ENCODE data around the gene STAP2. TPM values are rescaled to one million over a fixed set of nuclear protein-coding genes. Genes with fewer than 3 reads are reported as not detected.

Gene STAP2
- total RNA-seq, 1 donor = 9.9 TPM

DNA sequence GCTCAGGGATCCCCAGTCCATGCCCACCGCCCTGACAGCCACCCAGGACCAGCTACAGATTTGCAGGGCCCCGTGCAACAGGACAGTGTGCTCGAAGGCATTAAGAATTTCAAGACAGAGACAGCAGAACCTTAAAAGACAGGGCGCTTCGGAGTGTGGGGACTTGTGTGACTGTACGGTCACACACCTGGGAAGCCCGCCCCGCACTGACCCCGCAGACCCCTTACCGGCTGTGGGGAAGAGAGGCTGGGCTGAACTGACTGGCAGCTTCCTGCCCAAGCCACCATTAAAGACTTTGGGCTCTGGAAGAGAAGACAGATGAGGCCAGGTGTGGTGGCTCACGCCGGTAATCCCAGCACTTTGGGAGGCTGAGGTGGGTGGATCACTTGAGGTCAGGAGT, 14.4 kb downstream of the STAP2 start:
- H3K4me3 ChIP-seq (ENCODE audit: low read depth, low read length) = no peak overlapping the region
- no peak for DNase-seq (ENCODE audit: low read depth)
- TF ChIP-seq, protein P1, sequence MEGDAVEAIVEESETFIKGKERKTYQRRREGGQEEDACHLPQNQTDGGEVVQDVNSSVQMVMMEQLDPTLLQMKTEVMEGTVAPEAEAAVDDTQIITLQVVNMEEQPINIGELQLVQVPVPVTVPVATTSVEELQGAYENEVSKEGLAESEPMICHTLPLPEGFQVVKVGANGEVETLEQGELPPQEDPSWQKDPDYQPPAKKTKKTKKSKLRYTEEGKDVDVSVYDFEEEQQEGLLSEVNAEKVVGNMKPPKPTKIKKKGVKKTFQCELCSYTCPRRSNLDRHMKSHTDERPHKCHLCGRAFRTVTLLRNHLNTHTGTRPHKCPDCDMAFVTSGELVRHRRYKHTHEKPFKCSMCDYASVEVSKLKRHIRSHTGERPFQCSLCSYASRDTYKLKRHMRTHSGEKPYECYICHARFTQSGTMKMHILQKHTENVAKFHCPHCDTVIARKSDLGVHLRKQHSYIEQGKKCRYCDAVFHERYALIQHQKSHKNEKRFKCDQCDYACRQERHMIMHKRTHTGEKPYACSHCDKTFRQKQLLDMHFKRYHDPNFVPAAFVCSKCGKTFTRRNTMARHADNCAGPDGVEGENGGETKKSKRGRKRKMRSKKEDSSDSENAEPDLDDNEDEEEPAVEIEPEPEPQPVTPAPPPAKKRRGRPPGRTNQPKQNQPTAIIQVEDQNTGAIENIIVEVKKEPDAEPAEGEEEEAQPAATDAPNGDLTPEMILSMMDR (IDR thresholded peaks at IDR 0.05; ENCODE audit: insufficient read depth, low read depth, low read length) = no peak

DNA sequence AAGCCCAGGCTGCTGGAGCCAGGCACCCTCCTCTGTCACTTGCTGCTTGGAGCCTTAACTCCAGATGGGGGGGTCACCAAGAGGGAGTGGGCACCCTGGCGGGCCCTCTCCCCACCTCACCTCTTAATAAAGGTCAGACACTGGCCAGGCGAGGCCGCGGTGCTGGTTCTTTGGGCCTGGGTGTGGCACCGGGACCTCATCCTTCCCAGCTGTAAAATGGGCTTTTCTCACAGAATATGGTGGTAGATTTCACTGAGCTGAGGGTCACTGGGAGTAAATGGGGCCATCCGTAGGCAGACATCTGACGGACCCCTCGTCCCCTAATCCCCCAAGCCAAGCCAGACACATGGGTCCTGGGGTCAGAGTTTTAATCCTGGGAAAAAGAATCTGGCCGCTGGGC, 14.9 kb downstream of the STAP2 start:
- no peak overlapping the region for H3K4me3 ChIP-seq (ENCODE audit: low read depth, low read length)
- TF ChIP-seq, protein P1 (IDR thresholded peaks at IDR 0.05; ENCODE audit: insufficient read depth, low read depth, low read length) = no peak
- DNase-seq (ENCODE audit: low read depth) = no peak

DNA sequence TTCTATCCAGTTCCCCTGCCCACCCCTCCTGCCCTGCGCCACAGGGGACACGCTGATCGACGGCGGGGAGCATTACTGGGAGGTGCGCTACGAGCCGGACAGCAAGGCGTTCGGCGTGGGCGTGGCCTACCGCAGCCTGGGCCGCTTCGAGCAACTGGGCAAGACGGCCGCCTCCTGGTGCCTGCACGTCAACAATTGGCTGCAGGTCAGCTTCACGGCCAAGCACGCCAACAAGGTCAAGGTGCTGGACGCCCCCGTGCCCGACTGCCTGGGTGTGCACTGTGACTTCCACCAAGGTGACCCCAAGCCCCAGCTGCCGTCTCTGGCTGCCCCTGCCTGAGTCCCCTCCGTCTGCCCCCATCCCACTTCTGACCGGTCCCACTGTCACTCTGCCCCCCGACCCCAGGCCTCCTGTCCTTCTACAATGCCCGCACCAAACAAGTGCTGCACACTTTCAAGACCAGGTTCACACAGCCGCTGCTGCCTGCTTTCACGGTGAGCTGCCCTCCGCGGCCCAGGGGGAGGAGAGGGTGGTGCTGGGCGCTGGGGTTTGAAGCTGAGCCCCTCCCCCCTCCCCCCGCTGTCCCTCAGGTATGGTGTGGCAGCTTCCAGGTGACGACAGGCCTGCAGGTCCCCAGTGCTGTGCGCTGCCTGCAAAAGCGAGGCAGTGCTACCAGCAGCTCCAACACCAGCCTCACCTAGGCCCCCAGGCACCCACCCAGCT, 15.5 kb downstream of the STAP2 start:
- DNase-seq (ENCODE audit: low read depth) = no peak
- TF ChIP-seq, protein P1 (IDR thresholded peaks at IDR 0.05; ENCODE audit: insufficient read depth, low read depth, low read length) = no peak
- H3K4me3 ChIP-seq (ENCODE audit: low read depth, low read length) = no peak overlapping the region

DNA sequence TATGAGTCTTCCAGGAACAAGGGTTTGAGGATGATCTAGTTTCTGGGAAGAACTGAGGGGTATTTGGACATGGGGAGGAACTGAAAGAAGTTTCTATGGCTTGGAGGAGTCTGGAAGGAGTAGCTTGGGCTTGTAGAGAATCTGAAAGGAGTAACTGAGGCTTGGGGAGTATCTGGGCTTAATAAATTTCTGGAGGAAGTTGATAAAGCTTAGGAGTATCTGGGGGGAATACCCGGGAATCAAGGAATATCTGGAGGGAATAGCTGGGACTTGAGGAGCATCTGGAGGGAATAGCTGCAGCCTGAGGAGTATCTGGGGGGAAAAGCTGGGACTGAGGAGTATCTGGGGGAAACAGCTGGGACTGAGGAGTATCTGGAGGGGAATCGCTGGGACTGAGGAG, 18.2 kb downstream of the STAP2 start:
- no peak overlapping the region for H3K4me3 ChIP-seq (ENCODE audit: low read depth, low read length)
- no peak for DNase-seq (ENCODE audit: low read depth)
- TF ChIP-seq, protein P1 (IDR thresholded peaks at IDR 0.05; ENCODE audit: insufficient read depth, low read depth, low read length) = no peak

DNA sequence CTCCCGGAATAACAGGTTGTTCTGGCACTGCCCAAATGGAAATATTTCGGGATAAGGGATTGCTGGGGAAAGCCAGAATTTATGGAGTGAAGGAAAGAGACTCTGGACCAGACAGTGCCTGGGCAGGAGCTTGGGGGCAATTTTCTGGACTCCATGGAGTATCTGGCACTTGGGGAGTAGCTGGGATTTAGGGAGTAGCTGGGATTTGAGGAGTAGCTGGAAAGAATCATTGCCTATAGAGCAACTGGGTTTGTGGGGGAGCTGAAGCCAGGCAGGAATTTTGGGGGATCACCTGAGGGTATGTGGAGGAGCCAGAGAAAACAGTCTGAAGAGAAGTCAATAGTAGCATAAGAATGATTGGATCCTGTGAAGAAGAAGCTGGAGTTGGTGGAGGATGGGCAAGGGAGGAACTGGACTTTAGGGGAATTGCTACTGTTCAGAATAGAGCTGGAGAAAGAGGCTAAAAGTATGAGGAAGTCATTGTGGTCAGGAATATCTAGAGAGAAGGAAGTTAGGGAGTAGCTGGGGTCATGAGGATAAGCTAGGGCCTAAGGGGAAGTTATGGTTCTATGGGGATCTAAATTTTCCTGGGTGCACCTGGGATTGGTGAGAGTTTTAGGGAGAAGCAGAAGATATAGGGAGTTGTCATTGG, 19.4 kb downstream of the STAP2 start:
- no peak overlapping the region for H3K4me3 ChIP-seq (ENCODE audit: low read depth, low read length)
- no peak for DNase-seq (ENCODE audit: low read depth)
- TF ChIP-seq, protein P1 (IDR thresholded peaks at IDR 0.05; ENCODE audit: insufficient read depth, low read depth, low read length) = no peak

DNA sequence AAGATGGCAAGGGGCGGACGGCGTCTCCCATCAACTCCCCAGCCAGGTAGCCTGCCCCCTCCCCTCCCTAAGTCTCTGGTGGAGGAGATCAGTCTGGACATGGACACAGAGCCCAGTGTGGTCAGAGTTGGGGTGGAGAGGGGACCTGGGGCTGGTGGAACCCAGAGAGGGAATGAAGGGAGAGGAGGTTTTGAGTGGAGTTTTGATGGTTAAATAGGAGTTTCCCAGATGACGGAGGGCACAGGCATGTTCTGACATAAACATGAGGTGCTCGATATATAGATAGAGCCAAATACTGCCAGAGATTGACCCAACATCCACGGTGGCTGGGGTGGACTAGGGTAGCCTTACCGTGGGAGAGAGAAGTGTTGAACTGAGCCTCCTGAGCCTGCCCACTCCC, 20.2 kb downstream of the STAP2 start:
- TF ChIP-seq, protein P1 (IDR thresholded peaks at IDR 0.05; ENCODE audit: insufficient read depth, low read depth, low read length) = no peak
- H3K4me3 ChIP-seq (ENCODE audit: low read depth, low read length) = no peak overlapping the region
- DNase-seq (ENCODE audit: low read depth) = no peak
